Calu3 (cell line): ENCODE data around the gene PCLO. TPM values are rescaled to one million over a fixed set of nuclear protein-coding genes. Genes with fewer than 3 reads are reported as not detected.

Experiments
- BruUV-seq: library from RNA; stranded (reverse); fragments of 400-500 nt; replicated peaks from 2 replicates; lab custom pipeline; 2021; lab: Mats Ljungman, UMichigan
- CTCF ChIA-PET: fragments of 300-600 bp; sonication (Branson Sonifier 250); formaldehyde crosslinking; loops from one replicate; lab custom pipeline; 2022; ENCODE audit warnings: antibody characterized with exemption; lab: Charles Lee
- DNase-seq: peaks from one replicate; pipeline ENCODE4 v3.0.0; 2022
- H3K27ac Mint-ChIP-seq: one replicate; pipeline ENCODE4 v1.8.0; 2022; ENCODE audit warnings: mixed read lengths; ENCODE audit not compliant: unreplicated experiment
- H3K27me3 Mint-ChIP-seq: one replicate; pipeline ENCODE4 v1.8.0; 2022; ENCODE audit warnings: mixed read lengths; ENCODE audit not compliant: unreplicated experiment
- H3K36me3 Mint-ChIP-seq: one replicate; pipeline ENCODE4 v1.8.0; 2022; ENCODE audit warnings: mild to moderate bottlenecking, moderate library complexity, mixed read lengths; ENCODE audit not compliant: insufficient read depth, unreplicated experiment
- H3K4me1 Mint-ChIP-seq: one replicate; pipeline ENCODE4 v1.8.0; 2022; ENCODE audit warnings: mild to moderate bottlenecking, low read depth, mixed read lengths; ENCODE audit not compliant: unreplicated experiment
- H3K4me3 Mint-ChIP-seq: one replicate; pipeline ENCODE4 v1.8.0; 2022; ENCODE audit warnings: mild to moderate bottlenecking, low read depth, moderate library complexity, mixed read lengths; ENCODE audit not compliant: unreplicated experiment
- H3K9me3 Mint-ChIP-seq: one replicate; pipeline ENCODE4 v1.8.0; 2022; ENCODE audit warnings: low read depth, mixed read lengths; ENCODE audit not compliant: unreplicated experiment
- CTCF ChIP-seq: fragments of 200-600 bp; IDR thresholded peaks from one replicate; pipeline ENCODE4 v1.8.0; 2022; ENCODE audit warnings: antibody characterized with exemption; ENCODE audit not compliant: unreplicated experiment
- intact Hi-C: fragments of 100-400 bp; cut with micrococcal nuclease; formaldehyde crosslinking; loops from one replicate; pipeline ENCODE4 v1.10.0; 2022; ENCODE audit not compliant: unreplicated experiment
- total RNA-seq: library from RNA; stranded (reverse); gene quantifications from 2 replicates; pipeline ENCODE4 v1.2.3, GENCODE V29; 2022

PCLO gene
- total RNA-seq, 1 experiment from 2014 or later, result 9.1 TPM

GRCh38 chr7:83141927-83142326 is 20.8 kb downstream of the PCLO start:
- Mint-ChIP-seq H3K36me3 (no peaks in the 10 kb centered on the region), H3K4me3 (no peak overlapping the region), H3K9me3 (no peaks in the 10 kb centered on the region), H3K4me1 (no peaks in the 10 kb centered on the region), H3K27ac (no peak overlapping the region), H3K27me3 (no peaks in the 10 kb centered on the region)
- BruUV-seq, result no TSS peak
- intact Hi-C loops, result no loop called here
- TF ChIP-seq CTCF, result no peak
- CTCF ChIA-PET, result no interaction called here
- DNase-seq, result no peak

GRCh38 chr7:83130623-83131545 is 31.8 kb downstream of the PCLO start:
- Mint-ChIP-seq H3K36me3 (no peaks in the 10 kb centered on the region), H3K27ac (no peak overlapping the region), H3K4me1 (peaks cover 9% of the 10 kb centered on the region), H3K9me3 (no peaks in the 10 kb centered on the region), H3K27me3 (no peaks in the 10 kb centered on the region), H3K4me3 (no peak overlapping the region)
- intact Hi-C loops, result no loop called here
- no TSS peak for BruUV-seq
- CTCF ChIA-PET, result no interaction called here
- TF ChIP-seq CTCF, result no peak
- no peak for DNase-seq

- no peak for TF ChIP-seq CTCF
- H3K4me3 Mint-ChIP-seq, result no peak overlapping the region
- H3K27ac Mint-ChIP-seq, result no peak overlapping the region
- no peak for DNase-seq
- H3K4me1 Mint-ChIP-seq, result peaks cover 9% of the 10 kb centered on the region
- no peaks in the 10 kb centered on the region for H3K36me3 Mint-ChIP-seq
- H3K9me3 Mint-ChIP-seq, result no peaks in the 10 kb centered on the region
- CTCF ChIA-PET, result no interaction called here
- H3K27me3 Mint-ChIP-seq, result no peaks in the 10 kb centered on the region
- no TSS peak for BruUV-seq
- intact Hi-C loops, result no loop called here
Measured at GRCh38 chr7:83130191-83130590, 32.5 kb downstream of the PCLO start.

- TF ChIP-seq CTCF, result no peak
- DNase-seq, result no peak
- no peak overlapping the region for H3K27ac Mint-ChIP-seq
- intact Hi-C loops, result no loop called here
- H3K4me3 Mint-ChIP-seq, result no peak overlapping the region
- CTCF ChIA-PET, result no interaction called here
- BruUV-seq, result no TSS peak
- H3K27me3 Mint-ChIP-seq, result no peaks in the 10 kb centered on the region
- no peaks in the 10 kb centered on the region for H3K9me3 Mint-ChIP-seq
- H3K4me1 Mint-ChIP-seq, result no peaks in the 10 kb centered on the region
- no peaks in the 10 kb centered on the region for H3K36me3 Mint-ChIP-seq
Measured at GRCh38 chr7:83119494-83119893, 43.2 kb downstream of the PCLO start.
